HEK293T (cell line): Measurements from ENCODE around the gene VPS18.
A peak's percentile ranks its signal among the peaks of the same experiment; 100 is the strongest.
"Not testable (repeated sequence)": the region's sequence is repeated elsewhere in the genome, so short reads cannot be mapped to it uniquely, and the experiment has no call there.

Source experiments
- CTCF ChIA-PET: fragments of 350-600 bp; formaldehyde crosslinking; extraction: SDS; loops from one replicate; lab custom pipeline; 2021; ENCODE audit warnings: antibody characterized with exemption, inconsistent platforms; lab: Yijun Ruan, JAX
- POLR2A ChIA-PET: fragments of 350-600 bp; formaldehyde crosslinking; extraction: SDS; loops from one replicate; lab custom pipeline; 2020; ENCODE audit warnings: antibody characterized with exemption, inconsistent platforms; lab: Yijun Ruan, JAX
- DNase-seq: peaks from one replicate; pipeline ENCODE4 v3.0.0; 2012; ENCODE audit warnings: mixed read lengths; ENCODE audit errors: extremely low spot score
- ARNT ChIP-seq: fragments of 450-650 bp; IDR thresholded peaks from 2 replicates; pipeline ENCODE4 v1.6.1; 2017; ENCODE audit warnings: mild to moderate bottlenecking
- BHLHE40 ChIP-seq: fragments of 450-650 bp; IDR thresholded peaks from 2 replicates; pipeline ENCODE4 v1.6.1; 2016; ENCODE audit warnings: mild to moderate bottlenecking, moderate library complexity, borderline replicate concordance
- CTBP1 ChIP-seq: fragments of 450-650 bp; IDR thresholded peaks from 2 replicates; pipeline ENCODE4 v1.6.1; 2016; ENCODE audit warnings: borderline replicate concordance
- ELF4 ChIP-seq: fragments of 450-650 bp; IDR thresholded peaks from 2 replicates; pipeline ENCODE4 v1.6.1; 2017; ENCODE audit warnings: antibody characterized with exemption
- FOXA1 ChIP-seq: fragments of 450-650 bp; IDR thresholded peaks from 2 replicates; pipeline ENCODE4 v1.6.1; 2016; ENCODE audit warnings: mild to moderate bottlenecking
- FOXK2 ChIP-seq: fragments of 450-650 bp; IDR thresholded peaks from 2 replicates; pipeline ENCODE4 v1.6.1; 2016; ENCODE audit warnings: mild to moderate bottlenecking
- FOXM1 ChIP-seq: fragments of 450-650 bp; IDR thresholded peaks from 2 replicates; pipeline ENCODE4 v1.6.1; 2017; ENCODE audit warnings: mild to moderate bottlenecking, borderline replicate concordance
- HDGF ChIP-seq: fragments of 450-650 bp; IDR thresholded peaks from 2 replicates; pipeline ENCODE4 v1.6.1; 2017; ENCODE audit warnings: antibody characterized with exemption, borderline replicate concordance
- L3MBTL2 ChIP-seq: fragments of 450-650 bp; conservative IDR thresholded peaks from 2 replicates; pipeline ENCODE4 v1.6.1; 2016; ENCODE audit warnings: mild to moderate bottlenecking
- LEF1 ChIP-seq: fragments of 450-650 bp; IDR thresholded peaks from 2 replicates; pipeline ENCODE4 v1.6.1; 2017; ENCODE audit warnings: mild to moderate bottlenecking, borderline replicate concordance
- NFRKB ChIP-seq: fragments of 450-650 bp; IDR thresholded peaks from 2 replicates; pipeline ENCODE4 v1.6.1; 2016; ENCODE audit warnings: mild to moderate bottlenecking, moderate library complexity
- SP1 ChIP-seq: fragments of 450-650 bp; IDR thresholded peaks from 2 replicates; pipeline ENCODE4 v1.6.1; 2017
- SUZ12 ChIP-seq: fragments of 450-650 bp; IDR thresholded peaks from 2 replicates; pipeline ENCODE4 v1.6.1; 2016; ENCODE audit warnings: mild to moderate bottlenecking
- TARDBP ChIP-seq: fragments of 450-650 bp; IDR thresholded peaks from 2 replicates; pipeline ENCODE4 v1.6.1; 2016
- ZNF384 ChIP-seq: fragments of 450-650 bp; IDR thresholded peaks from 2 replicates; pipeline ENCODE4 v1.6.1; 2016
- TF ChIP-seq, protein P1 (sequence below): fragments of 450-650 bp; IDR thresholded peaks from 2 replicates; pipeline ENCODE4 v1.6.1; 2016

VPS18 gene

GRCh38 chr15:40855706-40856234 lies 38.5 kb upstream of the VPS18 start:
- POLR2A ChIA-PET = no interaction called here
- DNase-seq = no peak
- CTCF ChIA-PET = interaction anchor here (0.5 to 4.2 kb wide), 3 partner anchors 19 to 369 kb away, joined by 3 to 63 read pairs (median 41); partner anchors contain the start of genes RHOV and VPS18
- TF ChIP-seq ARNT = no peak
- no peak for TF ChIP-seq CTBP1
- TF ChIP-seq L3MBTL2 = no peak
- no peak for TF ChIP-seq FOXM1

DNA sequence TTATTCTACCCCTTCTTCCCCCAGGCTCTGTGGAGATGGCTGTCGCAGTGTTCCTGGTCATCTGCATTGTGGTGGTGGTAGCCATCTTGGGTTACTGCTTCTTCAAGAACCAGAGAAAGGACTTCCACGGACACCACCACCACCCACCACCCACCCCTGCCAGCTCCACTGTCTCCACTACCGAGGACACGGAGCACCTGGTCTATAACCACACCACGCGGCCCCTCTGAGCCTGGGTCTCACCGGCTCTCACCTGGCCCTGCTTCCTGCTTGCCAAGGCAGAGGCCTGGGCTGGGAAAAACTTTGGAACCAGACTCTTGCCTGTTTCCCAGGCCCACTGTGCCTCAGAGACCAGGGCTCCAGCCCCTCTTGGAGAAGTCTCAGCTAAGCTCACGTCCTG lies 37.5 kb upstream of the VPS18 start:
- no peak for TF ChIP-seq LEF1
- no peak for TF ChIP-seq SUZ12
- no peak for TF ChIP-seq ZNF384
- TF ChIP-seq SP1 = no peak
- TF ChIP-seq CTBP1 = no peak
- TF ChIP-seq BHLHE40 = no peak
- TF ChIP-seq ELF4 = no peak
- TF ChIP-seq FOXK2 = no peak
- TF ChIP-seq L3MBTL2 = no peak
- TF ChIP-seq FOXM1 = no peak
- TF ChIP-seq, protein P1, sequence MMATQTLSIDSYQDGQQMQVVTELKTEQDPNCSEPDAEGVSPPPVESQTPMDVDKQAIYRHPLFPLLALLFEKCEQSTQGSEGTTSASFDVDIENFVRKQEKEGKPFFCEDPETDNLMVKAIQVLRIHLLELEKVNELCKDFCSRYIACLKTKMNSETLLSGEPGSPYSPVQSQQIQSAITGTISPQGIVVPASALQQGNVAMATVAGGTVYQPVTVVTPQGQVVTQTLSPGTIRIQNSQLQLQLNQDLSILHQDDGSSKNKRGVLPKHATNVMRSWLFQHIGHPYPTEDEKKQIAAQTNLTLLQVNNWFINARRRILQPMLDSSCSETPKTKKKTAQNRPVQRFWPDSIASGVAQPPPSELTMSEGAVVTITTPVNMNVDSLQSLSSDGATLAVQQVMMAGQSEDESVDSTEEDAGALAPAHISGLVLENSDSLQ = no peak
- ChIA-PET CTCF (interaction anchor here (0.6 to 4.2 kb wide), 7 partner anchors 14 to 598 kb away, joined by 3 to 65 read pairs (median 41); partner anchors contain the start of genes RHOV and VPS18), POLR2A (interaction anchor here (0.9 to 2.2 kb wide), 5 partner anchors 10 to 37 kb away, joined by 3 to 17 read pairs (median 5); partner anchors contain the start of genes RHOV and VPS18)
- no peak for DNase-seq

GRCh38 chr15:40857601-40858341 lies 36.5 kb upstream of the VPS18 start:
- TF ChIP-seq BHLHE40 (no peak), ZNF384 (no peak)
- TF ChIP-seq, protein P1 = peak; percentile 77
- ChIA-PET POLR2A (interaction anchor here (0.8 to 3.0 kb wide), 9 partner anchors 10 to 474 kb away, joined by 3 to 31 read pairs (median 5); partner anchors contain the start of genes DNAJC17, OIP5, RAD51 and RHOV), CTCF (interaction anchor here (0.6 to 4.2 kb wide), 31 partner anchors 8 to 1518 kb away, joined by 3 to 65 read pairs (median 5); partner anchors contain the start of genes RHOV, SPINT1 and VPS18)
- peak; percentile 82 for DNase-seq

DNA sequence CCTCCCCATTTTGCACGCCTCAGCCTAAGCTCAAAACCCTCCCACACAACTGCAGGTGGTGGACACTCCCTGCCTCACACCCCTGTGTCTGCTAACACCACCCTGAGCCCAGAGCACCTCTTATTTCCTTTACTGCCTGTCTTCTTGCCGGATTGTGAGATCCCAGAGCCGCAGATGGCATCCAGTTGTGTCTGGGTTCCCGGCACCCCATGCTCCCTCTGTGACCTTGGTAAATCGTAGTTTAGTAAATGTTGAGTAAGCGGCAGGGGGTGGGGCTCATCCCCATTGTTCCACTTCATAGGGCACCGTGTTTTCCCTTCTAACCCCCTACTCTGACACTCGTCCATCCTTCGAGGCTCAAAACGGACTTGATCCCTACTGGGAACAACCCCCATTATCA lies 35.5 kb upstream of the VPS18 start:
- no peak for DNase-seq
- ChIA-PET CTCF (interaction anchor here (0.5 to 4.2 kb wide), 28 partner anchors 8 to 1517 kb away, joined by 3 to 65 read pairs (median 5); partner anchors contain the start of genes RHOV, SPINT1 and VPS18), POLR2A (interaction anchor here (0.8 to 3.0 kb wide), 6 partner anchors 15 to 164 kb away, joined by 3 to 31 read pairs (median 7); partner anchors contain the start of genes RAD51, SPINT1 and VPS18)
- no peak for TF ChIP-seq SP1
- TF ChIP-seq ELF4 = no peak
- TF ChIP-seq, protein P1 = no peak
- TF ChIP-seq HDGF = no peak
- no peak for TF ChIP-seq SUZ12
- no peak for TF ChIP-seq FOXK2
- no peak for TF ChIP-seq NFRKB
- no peak for TF ChIP-seq FOXM1
- no peak for TF ChIP-seq ARNT
- no peak for TF ChIP-seq BHLHE40
- no peak for TF ChIP-seq FOXA1
- TF ChIP-seq CTBP1 = no peak
- no peak for TF ChIP-seq LEF1
- no peak for TF ChIP-seq TARDBP
- no peak for TF ChIP-seq ZNF384
- TF ChIP-seq L3MBTL2 = no peak

DNA sequence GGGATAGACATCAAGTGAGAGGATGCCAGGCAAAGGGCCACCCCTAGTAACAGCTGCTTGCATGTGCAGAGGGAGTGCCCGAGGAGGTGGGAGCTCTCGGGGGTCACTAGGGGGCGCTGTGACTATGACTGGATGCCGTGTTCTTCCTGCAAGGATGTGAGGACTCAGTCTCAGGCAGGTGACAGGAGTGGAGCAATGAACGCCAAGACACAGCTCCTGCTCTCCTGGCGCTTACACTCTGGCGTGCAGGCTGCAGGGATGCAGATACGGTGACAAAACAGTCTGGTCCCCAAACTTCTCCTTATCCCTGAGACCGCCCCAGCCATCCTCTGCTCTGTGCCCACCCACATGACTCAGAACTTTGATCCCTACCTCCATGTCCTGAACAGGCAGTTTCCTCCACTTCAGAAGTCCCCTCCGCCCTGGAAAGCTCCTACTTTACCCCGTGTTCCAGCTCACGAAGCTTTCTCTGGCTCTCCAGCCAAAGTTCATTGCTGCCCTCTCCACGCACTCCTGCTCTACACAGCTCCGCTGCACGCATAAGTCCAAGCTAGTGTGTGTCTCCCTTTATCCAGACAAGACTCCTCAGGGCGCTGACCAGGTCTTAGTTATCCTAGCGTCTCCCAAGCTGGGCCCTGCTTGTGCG lies 34.9 kb upstream of the VPS18 start:
- TF ChIP-seq FOXK2 (no peak), FOXM1 (no peak), L3MBTL2 (peak; percentile 40; the same call in 1 of the 2 replicates), NFRKB (no peak), LEF1 (no peak)
- POLR2A ChIA-PET = interaction anchor here (0.8 to 3.0 kb wide), 5 partner anchors 14 to 164 kb away, joined by 3 to 31 read pairs (median 6); partner anchors contain the start of genes RAD51, SPINT1 and VPS18
- CTCF ChIA-PET = interaction anchor here (0.5 to 4.2 kb wide), 20 partner anchors 9 to 1201 kb away, joined by 3 to 65 read pairs (median 4); partner anchors contain the start of genes RHOV, SPINT1 and VPS18
- peak; percentile 77 for DNase-seq

DNA sequence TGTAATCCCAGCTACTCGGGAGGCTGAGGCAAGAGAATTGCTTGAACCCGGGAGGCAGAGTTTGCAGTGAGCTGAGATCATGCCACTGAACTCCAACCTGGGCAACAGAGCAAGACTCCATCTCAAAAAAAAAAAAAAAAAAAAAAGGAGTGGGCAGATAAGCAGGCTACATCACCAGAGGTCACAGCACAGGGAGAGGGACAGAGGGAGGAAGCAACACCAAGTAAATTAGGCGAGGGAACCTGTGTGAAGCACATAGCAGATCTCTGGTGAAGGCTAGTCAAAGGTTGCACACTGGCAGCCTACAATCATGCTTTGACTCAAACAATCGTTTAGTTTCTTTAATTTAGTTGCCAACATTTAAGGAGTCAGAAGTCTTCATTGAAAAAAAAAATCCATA lies 33.1 kb upstream of the VPS18 start:
- POLR2A ChIA-PET, DNase-seq: not testable (repeated sequence)
- CTCF ChIA-PET = interaction anchor here (0.6 to 0.9 kb wide), 6 partner anchors 10 to 175 kb away, joined by 3 to 6 read pairs (median 3); no protein-coding TSS in a partner anchor
